Mesothelial cell of epicardium (in vitro differentiated cells): ENCODE results near the gene PDE7B. TPM values are rescaled to one million over a fixed set of nuclear protein-coding genes. Genes with fewer than 3 reads are reported as not detected.

Experiments used
- DNase-seq, 2 experiments: peaks; one replicate each; pipeline ENCODE4 v3.0.0; 2021; ENCODE audit warnings: low spot score in 2 of 2; ENCODE audit not compliant: unreplicated experiment in 2 of 2
- H3K27ac Mint-ChIP-seq: 2 replicates; pipeline ENCODE4 v1.8.0; 2021; ENCODE audit warnings: mixed read lengths
- H3K27me3 Mint-ChIP-seq: 2 replicates; pipeline ENCODE4 v1.8.0; 2021; ENCODE audit warnings: low read depth, mixed read lengths
- H3K36me3 Mint-ChIP-seq: 2 replicates; pipeline ENCODE4 v1.8.0; 2021; ENCODE audit warnings: mixed read lengths
- H3K4me1 Mint-ChIP-seq: 2 replicates; pipeline ENCODE4 v1.8.0; 2021; ENCODE audit warnings: mixed read lengths
- H3K4me3 Mint-ChIP-seq: 2 replicates; pipeline ENCODE4 v1.8.0; 2021; ENCODE audit warnings: mild to moderate bottlenecking, moderate library complexity, mixed read lengths
- H3K9me3 Mint-ChIP-seq: 2 replicates; pipeline ENCODE4 v1.8.0; 2021; ENCODE audit warnings: mixed read lengths
- total RNA-seq: library from RNA; stranded (reverse); gene quantifications from 3 replicates; pipeline ENCODE4 v1.2.1, GENCODE V29; 2021
- TF ChIP-seq, protein P1 (sequence below): fragments of 200-600 bp; sonication (generic); IDR thresholded peaks from one replicate; pipeline ENCODE4 v1.5.0; 2021; ENCODE audit warnings: antibody characterized with exemption; ENCODE audit not compliant: unreplicated experiment

The PDE7B gene
- total RNA-seq, 1 donor from 2014 or later: 18.2 TPM

DNA sequence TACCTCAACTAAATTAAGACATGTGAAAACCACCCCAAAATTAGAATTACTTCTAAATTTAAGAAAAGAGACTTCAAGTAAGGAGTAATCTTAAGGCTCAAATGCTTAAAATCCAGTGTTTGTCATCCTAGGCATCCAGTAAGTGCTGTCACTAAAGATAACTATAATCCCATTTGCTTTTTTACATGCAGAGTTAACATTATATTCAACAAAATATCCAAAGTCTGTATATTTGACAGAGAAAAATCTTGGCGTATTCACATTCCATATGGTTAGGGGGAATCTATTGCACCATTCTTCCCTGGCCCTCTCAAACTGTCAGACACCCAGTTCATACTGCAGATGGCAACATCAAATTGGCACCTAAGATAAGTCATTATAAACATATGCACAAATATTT is 381.2 kb downstream of the PDE7B start:
- Mint-ChIP-seq H3K27me3 (no peaks in the 10 kb centered on the region), H3K4me3 (no peak overlapping the region), H3K4me1 (peaks cover 16% of the 10 kb centered on the region), H3K36me3 (no peaks in the 10 kb centered on the region), H3K9me3 (no peaks in the 10 kb centered on the region), H3K27ac (no peak overlapping the region)
- DNase-seq: no peak
- TF ChIP-seq, protein P1, sequence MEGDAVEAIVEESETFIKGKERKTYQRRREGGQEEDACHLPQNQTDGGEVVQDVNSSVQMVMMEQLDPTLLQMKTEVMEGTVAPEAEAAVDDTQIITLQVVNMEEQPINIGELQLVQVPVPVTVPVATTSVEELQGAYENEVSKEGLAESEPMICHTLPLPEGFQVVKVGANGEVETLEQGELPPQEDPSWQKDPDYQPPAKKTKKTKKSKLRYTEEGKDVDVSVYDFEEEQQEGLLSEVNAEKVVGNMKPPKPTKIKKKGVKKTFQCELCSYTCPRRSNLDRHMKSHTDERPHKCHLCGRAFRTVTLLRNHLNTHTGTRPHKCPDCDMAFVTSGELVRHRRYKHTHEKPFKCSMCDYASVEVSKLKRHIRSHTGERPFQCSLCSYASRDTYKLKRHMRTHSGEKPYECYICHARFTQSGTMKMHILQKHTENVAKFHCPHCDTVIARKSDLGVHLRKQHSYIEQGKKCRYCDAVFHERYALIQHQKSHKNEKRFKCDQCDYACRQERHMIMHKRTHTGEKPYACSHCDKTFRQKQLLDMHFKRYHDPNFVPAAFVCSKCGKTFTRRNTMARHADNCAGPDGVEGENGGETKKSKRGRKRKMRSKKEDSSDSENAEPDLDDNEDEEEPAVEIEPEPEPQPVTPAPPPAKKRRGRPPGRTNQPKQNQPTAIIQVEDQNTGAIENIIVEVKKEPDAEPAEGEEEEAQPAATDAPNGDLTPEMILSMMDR: no peak

DNA sequence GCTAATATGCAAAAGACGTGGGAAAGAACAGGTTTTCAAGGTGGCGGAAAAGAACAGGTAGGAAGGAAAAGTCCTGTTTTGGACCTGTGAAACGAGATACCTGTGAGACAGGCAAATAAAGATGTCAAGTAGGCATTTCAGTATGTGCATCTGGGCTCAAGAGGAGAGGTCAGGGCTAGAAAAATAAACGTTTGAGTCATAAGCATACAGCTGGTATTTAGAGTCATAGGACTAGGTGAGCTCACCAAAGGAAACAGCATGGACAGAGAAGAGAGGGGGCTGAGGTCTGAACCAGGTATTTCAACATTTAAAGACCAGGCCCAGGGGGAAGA is 383.7 kb downstream of the PDE7B start:
- peaks cover 2% of the 10 kb centered on the region for H3K36me3 Mint-ChIP-seq
- DNase-seq: no peak
- H3K27ac Mint-ChIP-seq: no peak overlapping the region

DNA sequence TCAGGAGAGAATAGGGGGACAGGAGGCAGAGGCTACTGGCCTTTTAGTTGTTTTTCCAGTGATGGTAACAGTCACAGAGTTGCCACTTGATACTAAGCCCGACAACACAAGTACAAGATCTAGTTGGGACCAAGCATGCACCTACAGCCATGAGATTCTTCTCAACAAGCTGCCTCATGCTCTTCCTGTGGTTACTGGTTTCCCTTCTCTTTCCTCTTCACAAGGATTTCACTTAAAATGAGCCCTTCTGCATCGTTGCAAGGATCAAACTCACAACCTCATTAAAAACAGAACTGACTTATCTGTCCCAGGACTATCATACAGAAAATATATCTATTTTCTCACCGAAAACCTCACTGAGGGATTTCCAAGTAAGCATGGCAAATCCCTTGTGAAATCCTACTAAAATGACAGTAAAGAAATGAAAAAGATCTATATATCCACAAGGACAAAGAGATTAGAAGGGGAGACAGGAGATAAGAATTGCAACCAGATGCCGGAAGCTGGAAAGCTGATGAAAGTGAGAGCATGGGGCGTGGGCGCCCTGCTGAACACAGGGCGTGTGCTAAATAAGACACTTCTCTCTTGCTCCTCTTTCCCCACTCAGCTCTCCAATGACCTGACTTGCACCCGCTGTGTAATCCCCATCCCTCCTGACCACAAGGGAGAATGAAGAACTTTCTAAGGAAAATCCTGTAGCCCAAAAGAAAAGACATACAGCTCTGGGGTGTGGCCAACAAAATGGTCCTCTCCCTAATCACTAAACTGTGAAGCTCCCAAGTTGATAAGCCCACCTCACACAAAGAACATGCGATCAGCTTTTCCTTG is 385.2 kb downstream of the PDE7B start:
- H3K27ac Mint-ChIP-seq: no peak overlapping the region
- DNase-seq: no peak
- no peaks in the 10 kb centered on the region for H3K27me3 Mint-ChIP-seq
- H3K4me1 Mint-ChIP-seq: peaks cover 14% of the 10 kb centered on the region
- H3K4me3 Mint-ChIP-seq: no peak overlapping the region
- peaks cover 2% of the 10 kb centered on the region for H3K36me3 Mint-ChIP-seq
- TF ChIP-seq, protein P1: no peak
- H3K9me3 Mint-ChIP-seq: no peaks in the 10 kb centered on the region

More for the DNA sequence above, 383.7 kb downstream of the PDE7B start:
- TF ChIP-seq, protein P1: no peak
- Mint-ChIP-seq H3K9me3 (no peaks in the 10 kb centered on the region), H3K4me1 (peaks cover 14% of the 10 kb centered on the region), H3K27me3 (no peaks in the 10 kb centered on the region), H3K4me3 (no peak overlapping the region)

DNA sequence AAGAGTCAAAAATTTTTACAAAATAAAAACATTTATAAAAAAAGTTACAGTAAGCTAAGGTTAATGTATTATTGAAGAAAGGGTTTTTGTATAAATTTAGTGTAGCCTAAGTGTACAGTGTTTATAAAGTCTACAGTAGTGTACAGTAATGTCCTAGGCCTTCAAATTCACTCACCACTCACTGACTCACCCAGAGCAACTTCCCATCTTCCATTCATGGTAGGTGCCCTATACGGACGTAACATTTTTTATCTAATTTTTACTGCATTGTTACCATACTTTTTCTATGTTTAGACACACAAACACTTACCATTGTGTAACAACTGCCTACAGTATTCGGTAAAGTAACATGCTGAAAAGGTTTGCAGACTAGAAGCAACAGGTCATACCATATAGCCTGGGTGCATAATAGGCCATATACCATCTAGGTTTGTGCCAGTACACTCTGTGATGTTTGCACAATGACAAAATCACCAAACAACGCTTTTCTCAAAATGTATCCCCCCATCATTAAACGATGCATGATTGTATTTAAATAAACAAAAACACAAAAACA is 392.6 kb downstream of the PDE7B start:
- Mint-ChIP-seq H3K27me3 (no peaks in the 10 kb centered on the region), H3K9me3 (no peaks in the 10 kb centered on the region), H3K4me1 (peaks cover 8% of the 10 kb centered on the region), H3K27ac (no peak overlapping the region), H3K4me3 (no peak overlapping the region), H3K36me3 (peaks cover 2% of the 10 kb centered on the region)
- DNase-seq: no peak
- TF ChIP-seq, protein P1: no peak
